K562 (cell line): Measurements from ENCODE around the gene CHN2. TPM values are rescaled to one million over a fixed set of nuclear protein-coding genes. Genes with fewer than 3 reads are reported as not detected.

ENCODE experiments used
- ATAC-seq: fragments of 200-7000 bp; cut with Tn5 transposase; 3 replicates; pipeline ENCODE4 v1.9.1; 2020; ENCODE audit warnings: moderate library complexity
- BruUV-seq: library from RNA; stranded (reverse); fragments of 400-500 nt; replicated peaks from 2 replicates; lab custom pipeline; 2021; lab: Mats Ljungman, UMichigan
- CTCF ChIA-PET: fragments of 300-600 bp; formaldehyde crosslinking; extraction: SDS; loops from one replicate; lab custom pipeline; 2021; ENCODE audit warnings: low intra/inter-chr PET ratio; lab: Yijun Ruan, JAX
- POLR2A ChIA-PET: fragments of 300-600, 350-650 bp; sonication (Branson Sonifier 250); formaldehyde crosslinking; extraction: SDS; loops from one replicate; lab custom pipeline; 2021; ENCODE audit warnings: antibody characterized with exemption, inconsistent platforms; lab: Yijun Ruan, JAX
- DNase-seq, 4 experiments: peaks; one replicate each; pipeline versions ENCODE4 v3.0.0 to v3.0.0-alpha.2; 2011 to 2018; ENCODE audit warnings: low spot score in 3 of 4, mixed read lengths in 3 of 4; ENCODE audit errors: extremely low read depth in 1 of 4
- FAIRE-seq: peaks from 2 replicates; lab custom pipeline; 2011; peaks lifted over from hg19 to GRCh38; lab: Jason Lieb, UNC
- H2AFZ ChIP-seq: 2 replicates; pipeline ENCODE4 v1.6.0; 2011; ENCODE audit warnings: low read depth, low read length, control low read depth, inconsistent platforms
- H3K27ac ChIP-seq: fragments of 200-600 bp; 3 replicates; pipeline ENCODE4 v1.8.0; 2011; ENCODE audit warnings: low read depth, mild to moderate bottlenecking, control low read depth, inconsistent platforms, low read length, moderate library complexity, mixed read lengths; ENCODE audit errors: extremely low read depth
- H3K27me3 ChIP-seq, 2 experiments: fragments of 300-600 bp in 1 of 2; 2 replicates in 1 of 2; 3 replicates in 1 of 2; pipeline versions ENCODE4 v1.6.0 to v1.8.0; 2011; ENCODE audit warnings: inconsistent platforms in 2 of 2, low read length in 2 of 2, mild to moderate bottlenecking in 1 of 2, mixed read lengths in 1 of 2, moderate library complexity in 1 of 2; ENCODE audit not compliant: control insufficient read depth in 2 of 2, insufficient read depth in 2 of 2
- H3K36me3 ChIP-seq: fragments of 300-600 bp; 3 replicates; pipeline ENCODE4 v1.8.0; 2011; ENCODE audit warnings: mild to moderate bottlenecking, low read length, inconsistent platforms; ENCODE audit not compliant: control insufficient read depth, insufficient read depth
- H3K4me1 ChIP-seq, 2 experiments: fragments of 200-600 bp in 1 of 2; replicated peaks in 1 of 2; 2 replicates in 1 of 2; 3 replicates in 1 of 2; pipeline versions ENCODE4 v1.5.1 to v1.8.0; 2011; ENCODE audit warnings: inconsistent platforms in 2 of 2, low read length in 2 of 2, mild to moderate bottlenecking in 1 of 2, mixed read lengths in 1 of 2, moderate library complexity in 1 of 2; ENCODE audit not compliant: control insufficient read depth in 2 of 2, insufficient read depth in 2 of 2
- H3K4me2 ChIP-seq: 2 replicates; pipeline ENCODE4 v1.6.1; 2011; ENCODE audit warnings: low read length, control low read depth, inconsistent platforms, mixed read lengths; ENCODE audit not compliant: insufficient read depth
- H3K4me3 ChIP-seq: fragments of 200-600 bp; sonication (generic), shearing (Covaris generic); 2 replicates; pipeline ENCODE4 v1.5.1; 2016; ENCODE audit warnings: control low read depth, inconsistent platforms
- H3K79me2 ChIP-seq: fragments of 200-600 bp; 3 replicates; pipeline ENCODE4 v1.8.0; 2011; ENCODE audit warnings: low read length, inconsistent platforms; ENCODE audit not compliant: control insufficient read depth, insufficient read depth
- H3K9ac ChIP-seq, 2 experiments: 2 replicates each; pipeline versions ENCODE4 v1.6.0 to v1.6.1; 2011; ENCODE audit warnings: low read depth in 2 of 2, low read length in 2 of 2, control low read depth in 1 of 2, inconsistent platforms in 1 of 2, mild to moderate bottlenecking in 1 of 2, mixed read lengths in 1 of 2; ENCODE audit not compliant: insufficient read depth in 1 of 2
- H3K9me1 ChIP-seq: one replicate; pipeline ENCODE4 v1.6.0; 2011; ENCODE audit warnings: inconsistent platforms, mild to moderate bottlenecking, low read length, moderate library complexity; ENCODE audit not compliant: control insufficient read depth, insufficient read depth
- H3K9me3 ChIP-seq: replicated peaks from 2 replicates; pipeline ENCODE4 v1.5.1; 2011; ENCODE audit warnings: low read depth, low read length, inconsistent platforms; ENCODE audit not compliant: control insufficient read depth, insufficient read depth
- H4K20me1 ChIP-seq: replicated peaks from 2 replicates; pipeline ENCODE4 v1.6.1; 2011; ENCODE audit warnings: low read length, inconsistent platforms, mixed read lengths; ENCODE audit not compliant: control insufficient read depth, insufficient read depth
- LCOR ChIP-seq: sonication (generic); formaldehyde crosslinking; IDR thresholded peaks from 2 replicates; pipeline ENCODE4 v1.8.0; 2022; ENCODE audit warnings: mild to moderate bottlenecking, missing genetic modification reagents
- MCM5 ChIP-seq: fragments of 450-650 bp; IDR thresholded peaks from 2 replicates; pipeline ENCODE4 v1.6.1; 2016; ENCODE audit warnings: low read depth
- MIER1 ChIP-seq: fragments of 450-650 bp; IDR thresholded peaks from 2 replicates; pipeline ENCODE4 v1.6.1; 2016; ENCODE audit warnings: antibody characterized with exemption, mild to moderate bottlenecking, low read depth
- NONO ChIP-seq, 2 experiments: fragments of 200-400 bp in 1 of 2; fragments of 450-650 bp in 1 of 2; formaldehyde crosslinking in 1 of 2; IDR thresholded peaks; 2 replicates each; pipeline ENCODE4 v1.6.1; 2017; ENCODE audit warnings: low read depth in 2 of 2, mild to moderate bottlenecking in 2 of 2, moderate library complexity in 2 of 2, low read length in 1 of 2
- POLR3G ChIP-seq: IDR thresholded peaks from 2 replicates; pipeline ENCODE4 v1.6.1; 2011; ENCODE audit not compliant: insufficient read length, insufficient replicate concordance; ENCODE audit errors: extremely low read depth
- STAG1 ChIP-seq: sonication (generic); formaldehyde crosslinking; IDR thresholded peaks from 2 replicates; pipeline ENCODE4 v1.5.0; 2020; ENCODE audit warnings: missing genetic modification reagents, borderline replicate concordance
- XRCC5 ChIP-seq: fragments of 200-400 bp; formaldehyde crosslinking; IDR thresholded peaks from 2 replicates; pipeline ENCODE4 v1.6.1; 2017; ENCODE audit warnings: low read depth, mild to moderate bottlenecking, low read length
- ZBTB7A ChIP-seq: IDR thresholded peaks from 2 replicates; pipeline ENCODE4 v1.6.1; 2011; ENCODE audit warnings: low read depth, mild to moderate bottlenecking, low read length, moderate library complexity, borderline replicate concordance; ENCODE audit not compliant: control insufficient read depth
- ZNF174 ChIP-seq: fragments of 250-450 bp; sonication (Bioruptor Pico); IDR thresholded peaks from 2 replicates; pipeline ENCODE4 v1.4.0; 2020; ENCODE audit warnings: mild to moderate bottlenecking
- ZNF3 ChIP-seq: fragments of 250-450 bp; sonication (Bioruptor Pico); IDR thresholded peaks from 2 replicates; pipeline ENCODE4 v1.5.0; 2021; ENCODE audit warnings: mild to moderate bottlenecking, moderate library complexity
- ZNF347 ChIP-seq: fragments of 450-650 bp; formaldehyde crosslinking; IDR thresholded peaks from 2 replicates; pipeline ENCODE4 v1.4.0; 2020; ENCODE audit warnings: low read depth, mild to moderate bottlenecking, moderate library complexity
- ZNF76 ChIP-seq: fragments of 250-450 bp; sonication (Bioruptor Pico); IDR thresholded peaks from 2 replicates; pipeline ENCODE4 v1.4.0; 2020; ENCODE audit warnings: mild to moderate bottlenecking, moderate library complexity, borderline replicate concordance
- WGBS: fragments of 100-300 bp; shearing (Covaris generic); methylation state at CpG from one replicate; pipeline ENCODE4 v1.1.6; 2016; ENCODE audit warnings: low coverage, mixed read lengths; ENCODE audit not compliant: insufficient coverage; ENCODE audit errors: missing lambda C conversion rate; 5-methylcytosine and 5-hydroxymethylcytosine counted together
- in situ Hi-C: fragments of 300-500 bp; cut with MboI; formaldehyde crosslinking; loops from 4 replicates; pipeline ENCODE4 v1.15.0; 2018; ENCODE audit warnings: inconsistent platforms, mixed read lengths
- intact Hi-C: fragments of 100-400 bp; cut with micrococcal nuclease; formaldehyde crosslinking; loops from 2 replicates; pipeline ENCODE4 v1.14.2; 2022
- polyA plus RNA-seq, 8 experiments: library from polyadenylated mRNA; depleted of rRNA in 4 of 8; stranded (reverse) in 5 of 8; unstranded in 3 of 8; fragments of >200 nt; fragmentation: Nextera tagmentation in 2 of 8; fragmentation: Illumina TruSeq in 1 of 8; extraction: Ambion mirVana in 2 of 8; extraction: Trizol in 1 of 8; gene quantifications; 2 replicates each; pipeline versions ENCODE4 v1.2.1 to v1.2.3, GENCODE V29; 2011 to 2014; ENCODE audit warnings: inconsistent platforms in 1 of 8, missing spikeins in 1 of 8
- total RNA-seq, 7 experiments: library from RNA; depleted of rRNA in 6 of 7; stranded (reverse); fragments of >200 nt in 6 of 7; fragmentation: Illumina TruSeq in 2 of 7; extraction: Trizol in 2 of 7; gene quantifications; 2 replicates each; pipeline versions ENCODE4 v1.2.1 to v1.2.3, GENCODE V29; 2011 to 2021; ENCODE audit warnings: low replicate concordance in 1 of 7
- TF ChIP-seq, protein P1 (sequence below): fragments of 450-650 bp; formaldehyde crosslinking; IDR thresholded peaks from 2 replicates; pipeline ENCODE4 v1.4.0; 2020; ENCODE audit warnings: mild to moderate bottlenecking, moderate library complexity
- TF ChIP-seq, protein P2 (sequence below): sonication (generic); formaldehyde crosslinking; IDR thresholded peaks from 2 replicates; pipeline ENCODE4 v1.9.0; 2022; ENCODE audit warnings: mild to moderate bottlenecking, missing genetic modification reagents
- TF ChIP-seq, protein P3 (sequence below): fragments of 150-350 bp; conservative IDR thresholded peaks from 2 replicates; pipeline ENCODE4 v1.6.1; 2014; ENCODE audit warnings: low read length
- TF ChIP-seq, protein P4 (sequence below): fragments of 250-450 bp; sonication (Bioruptor Pico); IDR thresholded peaks from 2 replicates; pipeline ENCODE4 v1.8.0; 2022; ENCODE audit warnings: inconsistent platforms, mild to moderate bottlenecking, moderate library complexity, borderline replicate concordance

Gene CHN2
- total and polyA plus RNA-seq, 9 of the 15 experiments (the other 6 are each of a cell fraction or from before 2014, with no cell fraction given), result 0.12 to 2.1 (median 0.31) TPM; not detected in 1

DNA sequence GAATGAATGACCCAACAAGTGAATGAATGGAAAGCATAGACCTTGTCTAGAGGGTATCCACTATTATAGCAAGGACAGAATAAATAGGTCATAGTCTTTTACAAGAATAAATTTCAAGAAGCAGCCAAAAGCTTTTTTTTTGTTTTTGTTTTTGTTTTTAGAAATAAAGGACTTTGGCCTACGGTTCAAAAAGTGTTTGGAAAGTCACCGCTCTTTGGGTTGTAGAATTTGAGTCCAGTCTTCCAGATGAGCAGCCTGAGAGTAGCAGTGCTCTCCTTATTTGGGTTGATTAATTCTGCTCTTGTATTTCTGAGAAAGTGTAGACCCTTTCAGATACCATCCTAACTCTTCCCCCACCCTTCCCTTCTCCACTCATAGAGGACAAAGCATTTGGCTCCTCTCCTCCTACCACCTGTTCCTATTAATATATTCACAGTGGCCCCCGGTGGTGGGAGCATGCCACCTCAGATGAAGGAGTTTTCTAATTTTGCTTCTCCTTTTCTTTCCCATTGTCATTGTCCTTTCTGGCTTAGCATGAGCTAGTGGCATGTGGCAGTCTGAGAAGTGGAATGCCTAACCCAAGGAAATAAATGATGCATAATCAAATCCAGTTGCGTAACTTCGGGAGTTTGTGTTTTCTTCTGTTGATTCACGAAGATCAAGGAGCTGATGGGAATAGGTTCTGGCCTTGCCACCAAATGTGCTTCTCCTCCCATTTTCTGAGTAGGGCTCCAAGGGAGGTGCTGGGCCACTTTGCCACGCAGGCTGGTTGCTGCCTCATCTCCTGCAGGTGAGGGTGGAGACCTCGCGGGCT, 114.7 kb downstream of the CHN2 start:
- Histone ChIP-seq H3K27me3 (peaks cover 2 to 4% of the 10 kb centered on the region in 2 experiments; a peak in 2 of 5 replicates), H4K20me1 (no peaks in the 10 kb centered on the region), H2AFZ (no peak overlapping the region), H3K4me3 (no peak overlapping the region), H3K79me2 (no peaks in the 10 kb centered on the region), H3K9ac (no peak overlapping the region; a peak in 1 of 4 replicates), H3K9me3 (no peaks in the 10 kb centered on the region), H3K9me1 (no peaks in the 10 kb centered on the region), H3K4me2 (no peak overlapping the region), H3K36me3 (no peaks in the 10 kb centered on the region), H3K27ac (no peak overlapping the region), H3K4me1 (no peaks in the 10 kb centered on the region)
- in situ Hi-C loops (no loop called here), intact Hi-C loops (no loop called here)
- BruUV-seq, result no TSS peak
- 3% methylated on average over 9 of the region's 9 CpGs for WGBS
- POLR2A ChIA-PET, result no interaction called here
- ATAC-seq (no peak), FAIRE-seq (no peak), DNase-seq (no peak)
- CTCF ChIA-PET, result no interaction called here
- TF ChIP-seq ZBTB7A, result no peak
- TF ChIP-seq ZNF76 (CRISPR knock-in tag), result no peak
- TF ChIP-seq ZNF174, result no peak
- TF ChIP-seq MCM5, result no peak
- no peak for TF ChIP-seq NONO (IDR thresholded peaks at IDR 0.05; ENCODE audit: low read depth in 2 of 2, low read length in 1 of 2)
- no peak for TF ChIP-seq ZNF3 (CRISPR knock-in tag)
- TF ChIP-seq, protein P1, sequence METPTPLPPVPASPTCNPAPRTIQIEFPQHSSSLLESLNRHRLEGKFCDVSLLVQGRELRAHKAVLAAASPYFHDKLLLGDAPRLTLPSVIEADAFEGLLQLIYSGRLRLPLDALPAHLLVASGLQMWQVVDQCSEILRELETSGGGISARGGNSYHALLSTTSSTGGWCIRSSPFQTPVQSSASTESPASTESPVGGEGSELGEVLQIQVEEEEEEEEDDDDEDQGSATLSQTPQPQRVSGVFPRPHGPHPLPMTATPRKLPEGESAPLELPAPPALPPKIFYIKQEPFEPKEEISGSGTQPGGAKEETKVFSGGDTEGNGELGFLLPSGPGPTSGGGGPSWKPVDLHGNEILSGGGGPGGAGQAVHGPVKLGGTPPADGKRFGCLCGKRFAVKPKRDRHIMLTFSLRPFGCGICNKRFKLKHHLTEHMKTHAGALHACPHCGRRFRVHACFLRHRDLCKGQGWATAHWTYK (CRISPR knock-in tag), result no peak
- TF ChIP-seq, protein P2, sequence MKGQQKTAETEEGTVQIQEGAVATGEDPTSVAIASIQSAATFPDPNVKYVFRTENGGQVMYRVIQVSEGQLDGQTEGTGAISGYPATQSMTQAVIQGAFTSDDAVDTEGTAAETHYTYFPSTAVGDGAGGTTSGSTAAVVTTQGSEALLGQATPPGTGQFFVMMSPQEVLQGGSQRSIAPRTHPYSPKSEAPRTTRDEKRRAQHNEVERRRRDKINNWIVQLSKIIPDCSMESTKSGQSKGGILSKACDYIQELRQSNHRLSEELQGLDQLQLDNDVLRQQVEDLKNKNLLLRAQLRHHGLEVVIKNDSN (CRISPR knock-in tag), result no peak
- TF ChIP-seq, protein P3, sequence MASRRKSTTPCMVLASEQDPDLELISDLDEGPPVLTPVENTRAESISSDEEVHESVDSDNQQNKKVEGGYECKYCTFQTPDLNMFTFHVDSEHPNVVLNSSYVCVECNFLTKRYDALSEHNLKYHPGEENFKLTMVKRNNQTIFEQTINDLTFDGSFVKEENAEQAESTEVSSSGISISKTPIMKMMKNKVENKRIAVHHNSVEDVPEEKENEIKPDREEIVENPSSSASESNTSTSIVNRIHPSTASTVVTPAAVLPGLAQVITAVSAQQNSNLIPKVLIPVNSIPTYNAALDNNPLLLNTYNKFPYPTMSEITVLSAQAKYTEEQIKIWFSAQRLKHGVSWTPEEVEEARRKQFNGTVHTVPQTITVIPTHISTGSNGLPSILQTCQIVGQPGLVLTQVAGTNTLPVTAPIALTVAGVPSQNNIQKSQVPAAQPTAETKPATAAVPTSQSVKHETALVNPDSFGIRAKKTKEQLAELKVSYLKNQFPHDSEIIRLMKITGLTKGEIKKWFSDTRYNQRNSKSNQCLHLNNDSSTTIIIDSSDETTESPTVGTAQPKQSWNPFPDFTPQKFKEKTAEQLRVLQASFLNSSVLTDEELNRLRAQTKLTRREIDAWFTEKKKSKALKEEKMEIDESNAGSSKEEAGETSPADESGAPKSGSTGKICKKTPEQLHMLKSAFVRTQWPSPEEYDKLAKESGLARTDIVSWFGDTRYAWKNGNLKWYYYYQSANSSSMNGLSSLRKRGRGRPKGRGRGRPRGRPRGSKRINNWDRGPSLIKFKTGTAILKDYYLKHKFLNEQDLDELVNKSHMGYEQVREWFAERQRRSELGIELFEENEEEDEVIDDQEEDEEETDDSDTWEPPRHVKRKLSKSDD, result no peak
- no peak for TF ChIP-seq POLR3G
- TF ChIP-seq MIER1, result no peak
- TF ChIP-seq, protein P4, sequence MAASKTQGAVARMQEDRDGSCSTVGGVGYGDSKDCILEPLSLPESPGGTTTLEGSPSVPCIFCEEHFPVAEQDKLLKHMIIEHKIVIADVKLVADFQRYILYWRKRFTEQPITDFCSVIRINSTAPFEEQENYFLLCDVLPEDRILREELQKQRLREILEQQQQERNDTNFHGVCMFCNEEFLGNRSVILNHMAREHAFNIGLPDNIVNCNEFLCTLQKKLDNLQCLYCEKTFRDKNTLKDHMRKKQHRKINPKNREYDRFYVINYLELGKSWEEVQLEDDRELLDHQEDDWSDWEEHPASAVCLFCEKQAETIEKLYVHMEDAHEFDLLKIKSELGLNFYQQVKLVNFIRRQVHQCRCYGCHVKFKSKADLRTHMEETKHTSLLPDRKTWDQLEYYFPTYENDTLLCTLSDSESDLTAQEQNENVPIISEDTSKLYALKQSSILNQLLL (CRISPR knock-in tag), result no peak
- no peak for TF ChIP-seq LCOR (CRISPR knock-in tag)
- TF ChIP-seq XRCC5, result no peak
- TF ChIP-seq ZNF347, result no peak
- no peak for TF ChIP-seq STAG1
